ENCODE results near the gene COL18A1. TPM values are rescaled to one million over a fixed set of nuclear protein-coding genes. Genes with fewer than 3 reads are reported as not detected.

COL18A1 gene
- total and polyA plus RNA-seq, 2 donors (not counting 1 experiment from before 2014, with no cell fraction given): 15.6 to 24.7 TPM

DNA sequence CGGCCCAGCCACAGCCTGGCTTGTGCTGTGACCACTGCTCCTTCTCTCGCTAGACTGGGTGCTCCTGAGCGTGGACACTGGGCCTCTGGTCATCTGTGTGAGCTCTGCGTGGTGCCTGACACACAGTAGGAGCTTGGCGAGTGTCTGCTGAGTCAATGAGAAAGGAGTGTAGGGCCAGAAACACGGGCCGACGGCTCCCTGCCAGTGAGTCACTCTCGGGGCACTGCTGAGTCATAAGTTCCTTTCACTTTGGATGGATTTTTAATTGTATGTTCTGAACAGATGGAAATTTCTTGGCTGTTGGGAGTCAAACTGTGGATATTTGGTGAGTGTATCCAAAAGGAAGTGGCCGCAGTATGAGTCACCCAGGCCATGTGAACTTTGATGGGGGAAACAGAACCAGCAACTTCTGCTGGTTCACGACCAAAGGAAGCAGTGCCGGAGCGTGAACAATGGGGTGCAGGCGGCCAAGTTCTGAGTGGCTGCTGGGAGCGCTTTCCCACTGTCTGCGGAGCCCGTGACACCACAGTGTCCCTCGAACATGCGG, 41.0 kb upstream of the COL18A1 start:
- H3K27me3 Mint-ChIP-seq: peaks cover 4% of the 10 kb centered on the region
- H3K79me2 ChIP-seq (ENCODE audit: control insufficient read depth, insufficient read depth, low read length): no peaks in the 10 kb centered on the region
- H3K4me3 ChIP-seq (ENCODE audit: control extremely low read depth in 1 of 5, extremely low read depth in 1 of 5, insufficient read depth in 1 of 5, low read depth in 2 of 5, low read length in 4 of 5): no peak overlapping the region
- no peaks in the 10 kb centered on the region for H3K36me3 ChIP-seq (replicated peaks in 1 of 2; ENCODE audit: control extremely low read depth in 1 of 2, control insufficient read depth in 1 of 2, extremely low read depth in 1 of 2, insufficient read depth in 2 of 2, low read length in 1 of 2)
- no peak overlapping the region for H3K27ac Mint-ChIP-seq
- H3K27ac ChIP-seq (ENCODE audit: low read length in 2 of 2): no peak overlapping the region
- no peaks in the 10 kb centered on the region for H3K27me3 ChIP-seq (replicated peaks in 1 of 4; ENCODE audit: control extremely low read depth in 1 of 4, control insufficient read depth in 3 of 4, insufficient read depth in 4 of 4, low read length in 3 of 4)
- no peak for TF ChIP-seq EZH2 (IDR thresholded peaks at IDR 0.05; ENCODE audit: borderline replicate concordance, insufficient read depth, low read depth, low read length, poor library complexity, severe bottlenecking)
- TF ChIP-seq, protein P1, sequence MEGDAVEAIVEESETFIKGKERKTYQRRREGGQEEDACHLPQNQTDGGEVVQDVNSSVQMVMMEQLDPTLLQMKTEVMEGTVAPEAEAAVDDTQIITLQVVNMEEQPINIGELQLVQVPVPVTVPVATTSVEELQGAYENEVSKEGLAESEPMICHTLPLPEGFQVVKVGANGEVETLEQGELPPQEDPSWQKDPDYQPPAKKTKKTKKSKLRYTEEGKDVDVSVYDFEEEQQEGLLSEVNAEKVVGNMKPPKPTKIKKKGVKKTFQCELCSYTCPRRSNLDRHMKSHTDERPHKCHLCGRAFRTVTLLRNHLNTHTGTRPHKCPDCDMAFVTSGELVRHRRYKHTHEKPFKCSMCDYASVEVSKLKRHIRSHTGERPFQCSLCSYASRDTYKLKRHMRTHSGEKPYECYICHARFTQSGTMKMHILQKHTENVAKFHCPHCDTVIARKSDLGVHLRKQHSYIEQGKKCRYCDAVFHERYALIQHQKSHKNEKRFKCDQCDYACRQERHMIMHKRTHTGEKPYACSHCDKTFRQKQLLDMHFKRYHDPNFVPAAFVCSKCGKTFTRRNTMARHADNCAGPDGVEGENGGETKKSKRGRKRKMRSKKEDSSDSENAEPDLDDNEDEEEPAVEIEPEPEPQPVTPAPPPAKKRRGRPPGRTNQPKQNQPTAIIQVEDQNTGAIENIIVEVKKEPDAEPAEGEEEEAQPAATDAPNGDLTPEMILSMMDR (IDR thresholded peaks at IDR 0.05): no peak
- H4K20me1 ChIP-seq (ENCODE audit: control insufficient read depth, insufficient read depth, low read length, poor library complexity, severe bottlenecking): no peaks in the 10 kb centered on the region
- no peak overlapping the region for H3K4me2 ChIP-seq (replicated peaks; ENCODE audit: low read depth, low read length, poor library complexity, severe bottlenecking)
- WGBS (ENCODE audit: insufficient coverage): 46% methylated on average over 19 of the region's 19 CpGs
- peaks cover 3% of the 10 kb centered on the region for H3K4me1 Mint-ChIP-seq
- H3K4me3 Mint-ChIP-seq: no peak overlapping the region
- no peak overlapping the region for H3K9ac ChIP-seq (ENCODE audit: low read length)
- H2AFZ ChIP-seq (ENCODE audit: insufficient read depth, low read depth, low read length, poor library complexity, severe bottlenecking): no peak overlapping the region
- DNase-seq (no peak), ATAC-seq (ENCODE audit: low read depth) (no peak)
- intact Hi-C loops (cut with micrococcal nuclease): no loop called here
- no peaks in the 10 kb centered on the region for H3K9me3 Mint-ChIP-seq (ENCODE audit: insufficient read depth)
- no peaks in the 10 kb centered on the region for H3K4me1 ChIP-seq (ENCODE audit: control insufficient read depth in 2 of 2, insufficient read depth in 2 of 2, low read length in 2 of 2)
- ChIA-PET POLR2A (no interaction called here), CTCF (no interaction called here)
- no peaks in the 10 kb centered on the region for H3K9me3 ChIP-seq (ENCODE audit: control extremely low read depth in 1 of 3, control insufficient read depth in 2 of 3, insufficient read depth in 1 of 3, low read length in 2 of 3)

DNA sequence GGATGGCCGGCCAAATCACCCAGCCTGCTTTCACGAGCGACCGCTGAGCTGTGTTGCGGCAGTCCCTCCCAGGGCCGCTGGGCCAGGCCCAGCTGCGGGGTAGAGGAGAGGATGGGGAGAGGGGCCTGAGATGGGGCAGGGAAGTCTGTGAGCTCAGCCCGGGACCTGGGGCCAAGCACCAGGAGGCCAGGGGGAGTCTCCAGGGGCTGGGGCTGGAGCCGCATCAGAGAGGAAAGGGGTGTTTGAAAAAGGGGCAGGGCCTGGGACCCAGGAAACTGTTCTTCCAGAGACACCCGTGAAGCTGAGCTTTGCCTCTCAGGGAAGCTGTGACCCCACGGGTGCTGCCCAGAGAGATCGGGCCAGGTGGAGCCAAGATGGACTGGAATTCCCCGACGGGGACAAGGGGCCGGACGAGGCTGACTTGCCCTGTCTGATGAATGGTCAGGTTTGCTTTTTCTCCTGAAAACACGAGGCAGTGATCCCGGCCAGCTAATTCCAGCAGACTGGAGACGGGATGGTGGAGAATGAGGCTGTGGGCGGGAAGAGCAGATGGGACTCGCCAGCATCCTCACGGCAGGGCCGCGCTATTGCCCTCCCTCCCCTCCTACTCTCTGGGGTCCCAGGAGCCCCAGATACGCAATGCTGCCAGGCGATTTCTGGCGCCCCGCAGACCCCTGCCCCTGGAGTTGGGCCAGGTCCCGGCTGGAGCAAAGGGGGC, 40.3 kb upstream of the COL18A1 start:
- ChIA-PET POLR2A (no interaction called here), CTCF (no interaction called here)
- Histone ChIP-seq H2AFZ (ENCODE audit: insufficient read depth, low read depth, low read length, poor library complexity, severe bottlenecking) (no peak overlapping the region), H3K4me3 (ENCODE audit: control extremely low read depth in 1 of 5, extremely low read depth in 1 of 5, insufficient read depth in 1 of 5, low read depth in 2 of 5, low read length in 4 of 5) (no peak overlapping the region), H3K27ac (ENCODE audit: low read length in 2 of 2) (no peak overlapping the region), H3K27me3 (replicated peaks in 1 of 4; ENCODE audit: control extremely low read depth in 1 of 4, control insufficient read depth in 3 of 4, insufficient read depth in 4 of 4, low read length in 3 of 4) (no peaks in the 10 kb centered on the region), H3K4me1 (ENCODE audit: control insufficient read depth in 2 of 2, insufficient read depth in 2 of 2, low read length in 2 of 2) (no peaks in the 10 kb centered on the region), H4K20me1 (ENCODE audit: control insufficient read depth, insufficient read depth, low read length, poor library complexity, severe bottlenecking) (no peaks in the 10 kb centered on the region), H3K9ac (ENCODE audit: low read length) (no peak overlapping the region), H3K9me3 (ENCODE audit: control extremely low read depth in 1 of 3, control insufficient read depth in 2 of 3, insufficient read depth in 1 of 3, low read length in 2 of 3) (no peaks in the 10 kb centered on the region), H3K36me3 (replicated peaks in 1 of 2; ENCODE audit: control extremely low read depth in 1 of 2, control insufficient read depth in 1 of 2, extremely low read depth in 1 of 2, insufficient read depth in 2 of 2, low read length in 1 of 2) (no peaks in the 10 kb centered on the region), H3K79me2 (ENCODE audit: control insufficient read depth, insufficient read depth, low read length) (no peaks in the 10 kb centered on the region), H3K4me2 (replicated peaks; ENCODE audit: low read depth, low read length, poor library complexity, severe bottlenecking) (no peak overlapping the region)
- no peak for TF ChIP-seq EZH2 (IDR thresholded peaks at IDR 0.05; ENCODE audit: borderline replicate concordance, insufficient read depth, low read depth, low read length, poor library complexity, severe bottlenecking)
- TF ChIP-seq, protein P1 (IDR thresholded peaks at IDR 0.05): no peak
- DNase-seq (no peak), ATAC-seq (ENCODE audit: low read depth) (no peak)
- peaks cover 4% of the 10 kb centered on the region for H3K27me3 Mint-ChIP-seq
- intact Hi-C loops (cut with micrococcal nuclease): no loop called here
- no peak overlapping the region for H3K4me3 Mint-ChIP-seq
- no peaks in the 10 kb centered on the region for H3K9me3 Mint-ChIP-seq (ENCODE audit: insufficient read depth)
- WGBS (ENCODE audit: insufficient coverage): 93% methylated on average over 29 of the region's 29 CpGs
- H3K27ac Mint-ChIP-seq: no peak overlapping the region
- peaks cover 3% of the 10 kb centered on the region for H3K4me1 Mint-ChIP-seq
